Testis (tissue), 3 donors: ENCODE results near the gene SLC30A5. TPM values are rescaled to one million over a fixed set of nuclear protein-coding genes. Genes with fewer than 3 reads are reported as not detected.

Source experiments
- DNase-seq: peaks from one replicate; pipeline ENCODE4 v3.0.0-alpha.2; 2019
- H3K27ac ChIP-seq, 2 donors: fragments of 200-600 bp; sonication (generic); one replicate each; pipeline ENCODE4 v1.5.1; 2019
- H3K27me3 ChIP-seq: fragments of 200-600 bp; sonication (generic); one replicate; pipeline ENCODE4 v1.5.1; 2019
- H3K36me3 ChIP-seq: fragments of 200-600 bp; sonication (generic); one replicate; pipeline ENCODE4 v1.5.1; 2017; ENCODE audit warnings: low read depth; ENCODE audit errors: missing control alignments
- H3K4me1 ChIP-seq: fragments of 200-600 bp; sonication (generic); one replicate; pipeline ENCODE4 v1.5.1; 2019
- H3K4me3 ChIP-seq, 2 donors: fragments of 200-600 bp; sonication (generic); one replicate each; pipeline ENCODE4 v1.5.1; 2017 to 2019
- H3K9me3 ChIP-seq: fragments of 200-600 bp; sonication (generic); one replicate; pipeline ENCODE4 v1.5.1; 2017
- POLR2A ChIP-seq: fragments of 450-650 bp; IDR thresholded peaks from one replicate; pipeline ENCODE4 v1.6.1; 2017; ENCODE audit warnings: antibody characterized with exemption, mild to moderate bottlenecking, moderate library complexity
- WGBS, 2 donors: methylation state at CpG; one replicate each; pipeline ENCODE4 v1.1.5; 2018; 5-methylcytosine and 5-hydroxymethylcytosine counted together
- intact Hi-C: fragments of 100-400 bp; cut with DNase I; formaldehyde crosslinking; loops from one replicate; pipeline ENCODE4 v1.15.1; 2023; ENCODE audit warnings: low total_unique reads
- polyA plus RNA-seq: library from polyadenylated mRNA; stranded (reverse); fragments of 350-450 nt; fragmentation: Illumina TruSeq; extraction: RNeasy Lipid Tissue Mini Kit (QIAGEN cat#74804); gene quantifications from one replicate; pipeline ENCODE4 v1.2.3, GENCODE V29; 2014; ENCODE audit warnings: low read depth, low replicate concordance; ENCODE audit not compliant: insufficient read depth
- small RNA-seq, 2 donors: library from RNA; depleted of rRNA; stranded (forward); fragments of <200 nt; gene quantifications; one replicate each; pipeline ENCODE3, GENCODE V24; 2016
- total RNA-seq, 2 donors: library from RNA; depleted of rRNA; stranded (reverse); fragments of >200 nt; gene quantifications; one replicate each; pipeline ENCODE4 v1.2.3, GENCODE V29; 2016
- TF ChIP-seq, protein P1 (sequence below), 3 experiments: fragments of 450-650 bp in 2 of 3; fragments of 200-600 bp in 1 of 3; sonication (generic) in 1 of 3; IDR thresholded peaks; one replicate each; pipeline ENCODE4 v1.5.1; 2016 to 2019; ENCODE audit warnings: antibody characterized with exemption in 3 of 3, mild to moderate bottlenecking in 2 of 3, moderate library complexity in 1 of 3

Gene SLC30A5
- total and polyA plus RNA-seq, 3 donors from 2014 or later: 33.7 to 68.0 (median 65.0) TPM

DNA sequence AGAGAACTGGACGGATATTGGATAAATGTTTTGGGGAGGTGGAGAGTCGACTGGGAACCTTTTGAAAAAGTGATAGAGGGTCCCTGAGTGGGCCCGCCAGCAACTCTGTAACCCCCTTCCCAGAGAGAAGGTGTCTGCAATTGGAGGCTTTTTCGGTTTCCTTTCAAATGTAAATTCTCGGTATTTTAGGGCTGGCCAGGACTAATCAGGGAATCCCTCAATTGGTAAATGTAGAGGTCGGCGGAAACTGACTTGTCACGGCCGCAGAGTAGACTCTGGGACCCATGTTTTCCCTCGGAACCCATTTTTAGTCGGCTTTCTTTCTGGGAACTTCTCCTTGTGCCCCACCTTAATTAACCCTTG, 73.7 kb downstream of the SLC30A5 start:
- 0 to 1% methylated on average over 11 of the region's 11 CpGs for WGBS, 2 donors
- DNase-seq: no peak

DNA sequence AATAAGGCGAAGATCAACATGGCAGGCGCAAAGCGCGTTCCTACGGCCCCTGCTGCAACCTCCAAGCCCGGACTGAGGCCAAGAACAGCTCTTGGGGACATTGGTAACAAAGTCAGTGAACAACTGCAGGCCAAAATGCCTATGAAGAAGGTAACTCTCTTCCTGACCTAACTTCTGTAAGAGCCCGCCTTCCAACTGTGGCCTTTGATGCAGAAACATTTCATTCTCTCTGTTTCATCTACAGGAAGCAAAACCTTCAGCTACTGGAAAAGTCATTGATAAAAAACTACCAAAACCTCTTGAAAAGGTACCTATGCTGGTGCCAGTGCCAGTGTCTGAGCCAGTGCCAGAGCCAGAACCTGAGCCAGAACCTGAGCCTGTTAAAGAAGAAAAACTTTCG, 74.1 kb downstream of the SLC30A5 start:
- DNase-seq: no peak
- H3K27ac ChIP-seq: no peak overlapping the region
- WGBS, 2 donors: 35 to 42% methylated on average over 8 of the region's 8 CpGs
- no peaks in the 10 kb centered on the region for H3K27me3 ChIP-seq
- intact Hi-C loops: no loop called here
- TF ChIP-seq POLR2A: no peak
- TF ChIP-seq, protein P1, sequence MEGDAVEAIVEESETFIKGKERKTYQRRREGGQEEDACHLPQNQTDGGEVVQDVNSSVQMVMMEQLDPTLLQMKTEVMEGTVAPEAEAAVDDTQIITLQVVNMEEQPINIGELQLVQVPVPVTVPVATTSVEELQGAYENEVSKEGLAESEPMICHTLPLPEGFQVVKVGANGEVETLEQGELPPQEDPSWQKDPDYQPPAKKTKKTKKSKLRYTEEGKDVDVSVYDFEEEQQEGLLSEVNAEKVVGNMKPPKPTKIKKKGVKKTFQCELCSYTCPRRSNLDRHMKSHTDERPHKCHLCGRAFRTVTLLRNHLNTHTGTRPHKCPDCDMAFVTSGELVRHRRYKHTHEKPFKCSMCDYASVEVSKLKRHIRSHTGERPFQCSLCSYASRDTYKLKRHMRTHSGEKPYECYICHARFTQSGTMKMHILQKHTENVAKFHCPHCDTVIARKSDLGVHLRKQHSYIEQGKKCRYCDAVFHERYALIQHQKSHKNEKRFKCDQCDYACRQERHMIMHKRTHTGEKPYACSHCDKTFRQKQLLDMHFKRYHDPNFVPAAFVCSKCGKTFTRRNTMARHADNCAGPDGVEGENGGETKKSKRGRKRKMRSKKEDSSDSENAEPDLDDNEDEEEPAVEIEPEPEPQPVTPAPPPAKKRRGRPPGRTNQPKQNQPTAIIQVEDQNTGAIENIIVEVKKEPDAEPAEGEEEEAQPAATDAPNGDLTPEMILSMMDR (IDR thresholded peaks at IDR 0.05): no peak
- H3K4me1 ChIP-seq: no peaks in the 10 kb centered on the region
- H3K4me3 ChIP-seq: peak overlapping the region; percentile 66 to 79
- H3K36me3 ChIP-seq: no peaks in the 10 kb centered on the region
- H3K9me3 ChIP-seq: no peaks in the 10 kb centered on the region

More for the DNA sequence above, 73.7 kb downstream of the SLC30A5 start:
- H3K36me3 ChIP-seq: no peaks in the 10 kb centered on the region
- no peaks in the 10 kb centered on the region for H3K9me3 ChIP-seq
- H3K4me1 ChIP-seq: no peaks in the 10 kb centered on the region
- TF ChIP-seq POLR2A: no peak
- TF ChIP-seq, protein P1 (IDR thresholded peaks at IDR 0.05): no peak
- intact Hi-C loops: no loop called here
- peak overlapping the region; percentile 66 to 79 for H3K4me3 ChIP-seq
- peak overlapping the region; percentile 56 to 62 for H3K27ac ChIP-seq
- no peaks in the 10 kb centered on the region for H3K27me3 ChIP-seq

DNA sequence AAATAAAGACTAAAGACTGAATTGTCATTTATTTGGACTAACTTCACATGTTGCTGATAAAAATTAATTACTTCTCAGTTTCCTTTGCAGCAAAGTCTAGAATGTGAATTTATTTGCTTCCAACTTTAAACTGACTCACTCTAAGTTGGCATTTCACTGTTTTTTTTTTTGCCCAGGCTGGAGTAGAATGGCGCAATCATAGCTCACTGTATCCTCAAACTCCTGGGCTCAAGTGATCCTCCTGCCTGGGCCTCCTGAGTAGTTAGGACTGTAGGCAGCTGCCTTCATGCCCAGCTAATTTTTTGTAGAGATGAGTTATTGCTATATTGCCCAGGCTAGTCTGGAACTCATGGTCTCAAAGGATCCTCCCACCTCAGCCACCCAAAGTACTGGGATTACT, 76.7 kb downstream of the SLC30A5 start:
- intact Hi-C loops: no loop called here
- DNase-seq: no peak
- Histone ChIP-seq H3K4me3 (no peak overlapping the region), H3K27ac (no peak overlapping the region), H3K4me1 (no peaks in the 10 kb centered on the region), H3K36me3 (no peaks in the 10 kb centered on the region), H3K9me3 (no peaks in the 10 kb centered on the region), H3K27me3 (no peaks in the 10 kb centered on the region)
- WGBS, 2 donors: 86 to 100% methylated on average over 1 of the region's 1 CpG
- TF ChIP-seq, protein P1 (IDR thresholded peaks at IDR 0.05): no peak
- no peak for TF ChIP-seq POLR2A

DNA sequence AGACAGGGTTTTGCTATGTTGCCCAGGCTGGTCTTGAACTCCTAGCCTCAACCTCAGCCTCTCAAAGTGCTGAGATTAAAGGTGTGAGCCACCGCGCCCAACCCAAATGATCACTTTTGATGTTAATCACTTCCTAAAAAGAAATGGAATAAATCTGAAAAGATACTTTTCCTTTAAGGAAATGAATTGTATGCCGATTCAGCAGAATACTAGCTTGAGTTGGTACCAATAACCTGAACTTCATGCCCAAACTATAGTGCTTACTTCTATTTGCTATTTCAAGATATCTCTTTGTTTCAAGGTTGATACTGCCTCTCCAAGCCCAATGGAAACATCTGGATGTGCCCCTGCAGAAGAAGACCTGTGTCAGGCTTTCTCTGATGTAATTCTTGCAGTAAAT, 77.2 kb downstream of the SLC30A5 start:
- Histone ChIP-seq H3K36me3 (no peaks in the 10 kb centered on the region), H3K27me3 (no peaks in the 10 kb centered on the region), H3K9me3 (no peaks in the 10 kb centered on the region), H3K27ac (no peak overlapping the region), H3K4me3 (no peak overlapping the region), H3K4me1 (no peaks in the 10 kb centered on the region)
- 94% methylated on average over 3 of the region's 3 CpGs for WGBS, 2 donors
- intact Hi-C loops: no loop called here
- TF ChIP-seq, protein P1 (IDR thresholded peaks at IDR 0.05): no peak
- no peak for TF ChIP-seq POLR2A
- no peak for DNase-seq

Small RNAs within 50 kb of the gene (small RNA-seq; reads per million reads assigned to genes)
- gene SNORA50D (0 reads per million in 2 donors), gene SUMO2P4 (0 reads per million in 2 donors)

Other genes starting within 250 kb of the SLC30A5 start
- gene CCNB1, start 73.1 kb downstream of the SLC30A5 start, total RNA-seq: 10 to 100 TPM; 35.2 to 41.8 TPM
- gene CCNB1, start 73.1 kb downstream of the SLC30A5 start, polyA plus RNA-seq: 75.9 TPM
- gene CENPH, start 95.6 kb downstream of the SLC30A5 start, total RNA-seq: 10 to 100 TPM; 26.9 to 38.0 TPM
- gene CENPH, start 95.6 kb downstream of the SLC30A5 start, polyA plus RNA-seq: 38.9 TPM
- 10 to 100 TPM; 31.7 to 35.1 TPM for gene CDK7, start 140.9 kb downstream of the SLC30A5 start, total RNA-seq
- 86.0 TPM for gene CDK7, start 140.9 kb downstream of the SLC30A5 start, polyA plus RNA-seq
- gene CCDC125, start 238.8 kb downstream of the SLC30A5 start, total RNA-seq: 1 to 10 TPM; 5.9 to 8.2 TPM
- 2.3 TPM for gene CCDC125, start 238.8 kb downstream of the SLC30A5 start, polyA plus RNA-seq